Endodermal cell (in vitro differentiated cells): ENCODE measurements around the gene SLC6A13. TPM values are rescaled to one million over a fixed set of nuclear protein-coding genes. Genes with fewer than 3 reads are reported as not detected.

Experiments
- DNase-seq: peaks from one replicate; pipeline ENCODE4 v3.0.0-alpha.2; 2017
- H3K27ac ChIP-seq: 2 replicates; pipeline ENCODE4 v1.5.1; 2013; ENCODE audit warnings: mild to moderate bottlenecking, low read depth, low read length, moderate library complexity
- H3K27me3 ChIP-seq: 2 replicates; pipeline ENCODE4 v1.6.1; 2013; ENCODE audit warnings: mild to moderate bottlenecking, low read length, moderate library complexity; ENCODE audit not compliant: insufficient read depth, control insufficient read depth, poor library complexity, severe bottlenecking
- H3K36me3 ChIP-seq: 2 replicates; pipeline ENCODE4 v1.7.0; 2013; ENCODE audit warnings: mild to moderate bottlenecking, low read length, moderate library complexity; ENCODE audit not compliant: control insufficient read depth, insufficient read depth
- H3K4me1 ChIP-seq: one replicate; pipeline ENCODE4 v1.7.0; 2013; ENCODE audit warnings: low read length; ENCODE audit not compliant: control insufficient read depth, insufficient read depth
- H3K4me3 ChIP-seq: 2 replicates; pipeline ENCODE4 v1.5.1; 2013; ENCODE audit warnings: mild to moderate bottlenecking, low read length, moderate library complexity
- H3K9ac ChIP-seq: 2 replicates; pipeline ENCODE4 v1.6.1; 2013; ENCODE audit warnings: mild to moderate bottlenecking, low read length, moderate library complexity; ENCODE audit not compliant: poor library complexity, severe bottlenecking; ENCODE audit errors: extremely low read depth
- H3K9me3 ChIP-seq: 2 replicates; pipeline ENCODE4 v1.6.1; 2013; ENCODE audit warnings: mild to moderate bottlenecking, low read length, moderate library complexity; ENCODE audit not compliant: control insufficient read depth
- H3K27ac Mint-ChIP-seq: 2 replicates; pipeline ENCODE4 v1.8.0; 2020; ENCODE audit warnings: mixed read lengths
- H3K27me3 Mint-ChIP-seq: 2 replicates; pipeline ENCODE4 v1.8.0; 2021; ENCODE audit warnings: mild to moderate bottlenecking, mixed read lengths; ENCODE audit not compliant: insufficient read depth
- H3K36me3 Mint-ChIP-seq: 2 replicates; pipeline ENCODE4 v1.8.0; 2020; ENCODE audit warnings: low read depth, mixed read lengths
- H3K4me1 Mint-ChIP-seq: 2 replicates; pipeline ENCODE4 v1.8.0; 2020; ENCODE audit warnings: mixed read lengths
- H3K4me3 Mint-ChIP-seq: 2 replicates; pipeline ENCODE4 v1.8.0; 2020; ENCODE audit warnings: mild to moderate bottlenecking, moderate library complexity, mixed read lengths
- H3K9me3 Mint-ChIP-seq: 2 replicates; pipeline ENCODE4 v1.8.0; 2020; ENCODE audit warnings: mild to moderate bottlenecking, mixed read lengths
- CTCF ChIP-seq: fragments of 200-600 bp; sonication (generic); conservative IDR thresholded peaks from 2 replicates; pipeline ENCODE4 v1.5.0; 2021; ENCODE audit warnings: antibody characterized with exemption, mild to moderate bottlenecking
- WGBS, 2 experiments: methylation state at CpG; one replicate each; pipeline versions ENCODE4 v1.1.5 to v1.1.7; 2013; ENCODE audit warnings: missing lambda C conversion rate in 2 of 2, mixed read lengths in 1 of 2; ENCODE audit not compliant: insufficient coverage in 1 of 2, insufficient read length in 1 of 2; 5-methylcytosine and 5-hydroxymethylcytosine counted together
- total RNA-seq, 2 donors: library from RNA; stranded (reverse); fragmentation: NEBNext Ultra II Directional in 1 of 2; extraction: Animal tissue kit (Norgen Biotek cat#: 25700) in 1 of 2; gene quantifications; 2 replicates in 1 of 2; 3 replicates in 1 of 2; pipeline ENCODE4 v1.2.1, GENCODE V29; 2021

The SLC6A13 gene
- total RNA-seq, 2 donors from 2014 or later = 1.1 to 2.4 TPM

- DNase-seq = no peak
- Histone ChIP-seq H3K9ac (no peak overlapping the region), H3K36me3 (no peaks in the 10 kb centered on the region), H3K27me3 (peaks cover 63% of the 10 kb centered on the region), H3K27ac (no peak overlapping the region), H3K4me1 (peaks cover 22% of the 10 kb centered on the region), H3K4me3 (no peak overlapping the region), H3K9me3 (no peaks in the 10 kb centered on the region)
- no peak for TF ChIP-seq CTCF
- H3K27ac Mint-ChIP-seq = no peak overlapping the region
- H3K4me3 Mint-ChIP-seq = no peak overlapping the region
- H3K9me3 Mint-ChIP-seq = no peaks in the 10 kb centered on the region
- H3K4me1 Mint-ChIP-seq = peaks cover 41% of the 10 kb centered on the region
- peaks cover 95% of the 10 kb centered on the region for H3K27me3 Mint-ChIP-seq
- WGBS, 2 experiments = 79 to 88% methylated on average over 8 to 14 of the region's 15 CpGs
- no peaks in the 10 kb centered on the region for H3K36me3 Mint-ChIP-seq
These were observed 53.4 kb downstream of the SLC6A13 start for GRCh38 chr12:209246-209645.

- Mint-ChIP-seq H3K9me3 (no peaks in the 10 kb centered on the region), H3K27me3 (peaks cover 97% of the 10 kb centered on the region), H3K27ac (no peak overlapping the region), H3K4me3 (no peak overlapping the region), H3K36me3 (no peaks in the 10 kb centered on the region), H3K4me1 (peaks cover 40% of the 10 kb centered on the region)
- H3K9ac ChIP-seq = no peak overlapping the region
- H3K27me3 ChIP-seq = peaks cover 63% of the 10 kb centered on the region
- 83% methylated on average over 2 to 4 of the region's 4 CpGs for WGBS, 2 experiments
- H3K36me3 ChIP-seq = no peaks in the 10 kb centered on the region
- H3K9me3 ChIP-seq = no peaks in the 10 kb centered on the region
- H3K4me1 ChIP-seq = peaks cover 22% of the 10 kb centered on the region
- no peak overlapping the region for H3K4me3 ChIP-seq
- no peak overlapping the region for H3K27ac ChIP-seq
- no peak for DNase-seq
- TF ChIP-seq CTCF = no peak
These were observed 53.8 kb downstream of the SLC6A13 start for GRCh38 chr12:208813-209212.

DNA sequence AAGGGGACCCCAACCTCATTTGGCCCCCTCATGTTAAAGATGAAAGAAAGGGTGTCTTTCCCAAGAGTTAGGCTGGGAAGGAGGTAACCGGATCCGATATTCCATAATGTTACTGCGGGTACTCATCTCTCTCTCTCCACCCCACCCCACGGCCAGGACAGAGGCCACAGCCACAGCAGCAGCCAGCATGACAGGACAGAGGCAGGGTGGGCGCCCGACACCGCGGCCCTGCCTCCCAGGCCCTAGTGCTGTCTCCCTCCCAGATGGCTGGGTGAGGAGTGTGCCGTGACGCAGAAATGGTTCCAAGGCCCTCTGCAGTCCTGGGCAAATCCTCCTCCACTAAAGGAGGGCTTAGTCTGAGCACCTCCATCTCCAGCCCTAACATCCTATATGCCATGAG is 54.8 kb downstream of the SLC6A13 start:
- Mint-ChIP-seq H3K27ac (no peak overlapping the region), H3K9me3 (no peaks in the 10 kb centered on the region), H3K4me1 (peaks cover 30% of the 10 kb centered on the region), H3K36me3 (no peaks in the 10 kb centered on the region), H3K4me3 (no peak overlapping the region), H3K27me3 (peaks cover 94% of the 10 kb centered on the region)
- peaks cover 63% of the 10 kb centered on the region for H3K27me3 ChIP-seq
- H3K36me3 ChIP-seq = no peaks in the 10 kb centered on the region
- no peaks in the 10 kb centered on the region for H3K9me3 ChIP-seq
- 89% methylated on average over 10 of the region's 10 CpGs; no CpG with 5 or more reads in 1 of the 2 experiments for WGBS, 2 experiments
- TF ChIP-seq CTCF = no peak
- H3K4me1 ChIP-seq = peaks cover 16% of the 10 kb centered on the region
- no peak overlapping the region for H3K9ac ChIP-seq
- no peak for DNase-seq
- no peak overlapping the region for H3K27ac ChIP-seq
- H3K4me3 ChIP-seq = no peak overlapping the region
